Measurements from ENCODE around the gene C16orf54. TPM values are rescaled to one million over a fixed set of nuclear protein-coding genes. Genes with fewer than 3 reads are reported as not detected.
"Not testable (repeated sequence)": the region's sequence is repeated elsewhere in the genome, so short reads cannot be mapped to it uniquely, and the experiment has no call there.

Gene C16orf54
- total RNA-seq, 1 experiment from 2014 or later: 0.86 TPM

- no peak overlapping the region for H3K27ac ChIP-seq (ENCODE audit: low read length)
- no peaks in the 10 kb centered on the region for H3K27me3 ChIP-seq (ENCODE audit: low read length)
- H4K20me1 ChIP-seq (ENCODE audit: insufficient read depth, low read depth, low read length): no peaks in the 10 kb centered on the region
- H3K79me2 ChIP-seq (ENCODE audit: low read length): no peaks in the 10 kb centered on the region
- no peaks in the 10 kb centered on the region for H3K9me3 ChIP-seq (ENCODE audit: low read length)
- H3K4me1 ChIP-seq (ENCODE audit: low read length): peaks cover 2% of the 10 kb centered on the region; the same call in 1 of the 2 replicates
- no peak overlapping the region for H3K4me2 ChIP-seq (ENCODE audit: low read depth, low read length, poor library complexity, severe bottlenecking)
- H3K9me2 ChIP-seq (replicated peaks; ENCODE audit: insufficient read depth, low read length): no peaks in the 10 kb centered on the region
- H3K36me3 ChIP-seq (ENCODE audit: insufficient read depth, low read length): no peaks in the 10 kb centered on the region
- no peak overlapping the region for H3K9ac ChIP-seq (ENCODE audit: low read length)
- H2AFZ ChIP-seq (ENCODE audit: low read length): no peak overlapping the region
- no peak overlapping the region for H3K4me3 ChIP-seq (ENCODE audit: low read length)
- no peak for DNase-seq
These were observed 28.9 kb upstream of the C16orf54 start for GRCh38 chr16:29774730-29775129.

DNA sequence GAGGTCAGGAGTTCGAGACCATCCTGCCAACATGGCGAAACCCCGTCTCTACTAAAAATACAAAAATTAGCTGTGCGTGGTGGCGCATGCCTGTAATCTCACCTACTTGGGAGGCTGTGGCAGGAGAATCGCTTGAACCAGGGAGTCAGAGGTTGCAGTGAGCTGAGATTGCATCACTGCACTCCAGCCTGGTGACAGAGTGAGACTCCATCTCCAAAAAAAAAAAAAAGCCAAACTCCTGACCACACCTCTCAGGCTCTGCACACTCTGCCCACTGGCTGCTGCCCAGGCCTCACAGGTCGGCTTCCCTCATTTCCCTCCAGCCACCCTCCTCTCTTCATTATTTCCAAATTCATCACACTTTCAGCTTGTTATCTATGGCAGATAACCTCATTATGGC, 26.5 kb upstream of the C16orf54 start:
- H3K79me2 ChIP-seq (ENCODE audit: low read length); H3K27ac ChIP-seq (ENCODE audit: low read length); H3K9me3 ChIP-seq (ENCODE audit: low read length); H3K9ac ChIP-seq (ENCODE audit: low read length); H3K27me3 ChIP-seq (ENCODE audit: low read length); DNase-seq; H4K20me1 ChIP-seq (ENCODE audit: insufficient read depth, low read depth, low read length); H3K9me2 ChIP-seq (replicated peaks; ENCODE audit: insufficient read depth, low read length); H3K4me1 ChIP-seq (ENCODE audit: low read length); H3K4me3 ChIP-seq (ENCODE audit: low read length); H2AFZ ChIP-seq (ENCODE audit: low read length); H3K36me3 ChIP-seq (ENCODE audit: insufficient read depth, low read length); H3K4me2 ChIP-seq (ENCODE audit: low read depth, low read length, poor library complexity, severe bottlenecking): not testable (repeated sequence)

DNA sequence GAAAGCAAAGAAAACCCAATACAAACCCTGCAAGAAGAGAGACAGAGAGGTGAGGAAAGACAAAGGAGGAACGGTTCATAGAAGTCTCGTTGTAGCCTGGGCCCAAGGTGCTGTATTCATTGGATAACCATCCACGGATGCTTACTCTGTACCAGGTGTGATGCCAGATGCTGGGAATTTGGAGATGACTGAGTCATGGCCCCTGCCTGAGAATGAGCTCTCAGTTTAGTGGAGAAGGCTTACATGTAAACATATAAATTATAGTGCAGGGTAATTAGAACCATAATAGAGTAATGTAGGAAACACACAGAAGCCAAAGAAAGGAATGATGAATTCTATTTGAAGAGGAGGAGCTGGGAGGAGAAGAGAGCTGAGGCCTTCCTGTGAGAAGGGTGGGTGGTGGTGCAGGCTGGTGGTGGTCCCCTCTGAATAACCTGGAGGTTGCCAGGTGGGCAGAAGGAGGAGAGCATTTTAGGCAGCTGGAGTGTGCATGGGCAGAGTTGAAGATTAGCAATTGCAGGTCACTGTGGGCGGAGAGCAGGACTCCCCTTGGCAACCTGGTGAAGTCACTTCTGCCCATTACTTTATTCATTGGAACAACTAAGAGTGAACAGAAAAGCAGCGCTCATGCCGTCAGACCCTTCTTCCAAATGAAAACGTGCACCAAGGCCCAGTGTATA, 24.6 kb upstream of the C16orf54 start:
- Histone ChIP-seq H3K36me3 (ENCODE audit: insufficient read depth, low read length) (no peaks in the 10 kb centered on the region), H3K9ac (ENCODE audit: low read length) (no peak overlapping the region), H3K27ac (ENCODE audit: low read length) (no peak overlapping the region), H3K4me1 (ENCODE audit: low read length) (peaks cover 2% of the 10 kb centered on the region; the same call in 1 of the 2 replicates), H3K9me3 (ENCODE audit: low read length) (no peaks in the 10 kb centered on the region), H3K4me3 (ENCODE audit: low read length) (no peak overlapping the region), H4K20me1 (ENCODE audit: insufficient read depth, low read depth, low read length) (no peaks in the 10 kb centered on the region), H3K79me2 (ENCODE audit: low read length) (no peaks in the 10 kb centered on the region), H2AFZ (ENCODE audit: low read length) (no peak overlapping the region), H3K9me2 (replicated peaks; ENCODE audit: insufficient read depth, low read length) (no peaks in the 10 kb centered on the region), H3K27me3 (ENCODE audit: low read length) (no peaks in the 10 kb centered on the region), H3K4me2 (ENCODE audit: low read depth, low read length, poor library complexity, severe bottlenecking) (no peak overlapping the region)
- no peak for DNase-seq

DNA sequence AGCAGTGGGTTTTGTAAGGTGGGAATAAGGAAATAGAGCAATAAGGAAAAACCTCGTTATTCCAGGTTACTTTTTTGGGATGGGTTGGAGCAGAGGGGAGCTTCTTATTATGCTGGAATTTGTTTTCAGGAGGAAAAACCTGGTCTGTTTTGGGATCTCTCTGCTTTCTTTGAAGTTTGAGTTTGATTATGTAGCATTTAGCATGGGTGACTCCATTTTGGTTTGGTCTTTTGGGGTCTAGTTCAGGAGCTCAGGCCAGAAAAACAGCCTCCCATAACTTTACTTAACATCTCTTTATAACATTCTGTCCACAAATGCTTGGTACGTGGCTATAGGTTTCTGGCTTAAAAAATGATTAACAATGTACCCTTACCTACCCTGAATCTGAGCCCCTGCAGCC, 23.7 kb upstream of the C16orf54 start:
- no peaks in the 10 kb centered on the region for H3K36me3 ChIP-seq (ENCODE audit: insufficient read depth, low read length)
- H3K4me1 ChIP-seq (ENCODE audit: low read length): peaks cover 2% of the 10 kb centered on the region; the same call in 1 of the 2 replicates
- H3K27me3 ChIP-seq (ENCODE audit: low read length): no peaks in the 10 kb centered on the region
- DNase-seq: no peak
- no peak overlapping the region for H3K4me2 ChIP-seq (ENCODE audit: low read depth, low read length, poor library complexity, severe bottlenecking)
- H3K27ac ChIP-seq (ENCODE audit: low read length): no peak overlapping the region
- no peaks in the 10 kb centered on the region for H3K9me3 ChIP-seq (ENCODE audit: low read length)
- H3K79me2 ChIP-seq (ENCODE audit: low read length): no peaks in the 10 kb centered on the region
- H4K20me1 ChIP-seq (ENCODE audit: insufficient read depth, low read depth, low read length): no peaks in the 10 kb centered on the region
- no peak overlapping the region for H3K9ac ChIP-seq (ENCODE audit: low read length)
- H2AFZ ChIP-seq (ENCODE audit: low read length): no peak overlapping the region
- H3K9me2 ChIP-seq (replicated peaks; ENCODE audit: insufficient read depth, low read length): no peaks in the 10 kb centered on the region
- no peak overlapping the region for H3K4me3 ChIP-seq (ENCODE audit: low read length)

GRCh38 chr16:29767062-29767461, 21.3 kb upstream of the C16orf54 start:
- no peak overlapping the region for H3K27ac ChIP-seq (ENCODE audit: low read length)
- no peaks in the 10 kb centered on the region for H3K9me2 ChIP-seq (replicated peaks; ENCODE audit: insufficient read depth, low read length)
- no peak overlapping the region for H2AFZ ChIP-seq (ENCODE audit: low read length)
- no peak for DNase-seq
- no peaks in the 10 kb centered on the region for H3K4me1 ChIP-seq (ENCODE audit: low read length)
- H3K36me3 ChIP-seq (ENCODE audit: insufficient read depth, low read length): no peaks in the 10 kb centered on the region
- no peak overlapping the region for H3K4me3 ChIP-seq (ENCODE audit: low read length)
- H3K9me3 ChIP-seq (ENCODE audit: low read length): no peaks in the 10 kb centered on the region
- H3K9ac ChIP-seq (ENCODE audit: low read length): no peak overlapping the region
- H3K27me3 ChIP-seq (ENCODE audit: low read length): no peaks in the 10 kb centered on the region
- no peaks in the 10 kb centered on the region for H4K20me1 ChIP-seq (ENCODE audit: insufficient read depth, low read depth, low read length)
- no peaks in the 10 kb centered on the region for H3K79me2 ChIP-seq (ENCODE audit: low read length)
- H3K4me2 ChIP-seq (ENCODE audit: low read depth, low read length, poor library complexity, severe bottlenecking): no peak overlapping the region

DNA sequence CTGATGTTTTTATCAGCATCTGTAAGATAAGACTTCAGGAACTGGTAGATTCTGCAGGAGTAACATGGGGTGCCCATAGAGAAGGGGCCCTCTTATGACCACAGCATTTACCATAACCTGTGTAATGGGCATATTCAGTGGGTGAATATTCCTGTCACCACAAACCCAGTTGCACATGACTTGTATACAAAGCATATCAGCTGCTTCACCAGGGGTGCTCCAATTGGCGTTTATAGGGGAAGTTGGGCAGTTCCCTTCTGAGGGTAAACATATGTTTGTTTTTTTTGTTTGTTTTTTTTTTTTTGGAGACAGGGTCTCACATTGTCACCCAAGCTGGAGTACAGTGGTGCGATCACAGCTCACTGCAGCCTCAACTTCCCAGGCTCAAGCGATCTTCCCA, 20.8 kb upstream of the C16orf54 start:
- no peaks in the 10 kb centered on the region for H3K4me1 ChIP-seq (ENCODE audit: low read length)
- no peaks in the 10 kb centered on the region for H3K27me3 ChIP-seq (ENCODE audit: low read length)
- no peaks in the 10 kb centered on the region for H3K9me2 ChIP-seq (replicated peaks; ENCODE audit: insufficient read depth, low read length)
- no peak for DNase-seq
- H2AFZ ChIP-seq (ENCODE audit: low read length): no peak overlapping the region
- H3K27ac ChIP-seq (ENCODE audit: low read length): no peak overlapping the region
- H3K36me3 ChIP-seq (ENCODE audit: insufficient read depth, low read length): no peaks in the 10 kb centered on the region
- H3K79me2 ChIP-seq (ENCODE audit: low read length): no peaks in the 10 kb centered on the region
- no peaks in the 10 kb centered on the region for H4K20me1 ChIP-seq (ENCODE audit: insufficient read depth, low read depth, low read length)
- no peak overlapping the region for H3K4me3 ChIP-seq (ENCODE audit: low read length)
- H3K9me3 ChIP-seq (ENCODE audit: low read length): no peaks in the 10 kb centered on the region
- H3K9ac ChIP-seq (ENCODE audit: low read length): no peak overlapping the region
- H3K4me2 ChIP-seq (ENCODE audit: low read depth, low read length, poor library complexity, severe bottlenecking): no peak overlapping the region

- Histone ChIP-seq H3K36me3 (ENCODE audit: insufficient read depth, low read length) (no peaks in the 10 kb centered on the region), H3K4me1 (ENCODE audit: low read length) (no peaks in the 10 kb centered on the region), H3K9ac (ENCODE audit: low read length) (no peak overlapping the region), H3K4me3 (ENCODE audit: low read length) (no peak overlapping the region), H2AFZ (ENCODE audit: low read length) (no peak overlapping the region), H3K4me2 (ENCODE audit: low read depth, low read length, poor library complexity, severe bottlenecking) (no peak overlapping the region), H3K79me2 (ENCODE audit: low read length) (no peaks in the 10 kb centered on the region), H4K20me1 (ENCODE audit: insufficient read depth, low read depth, low read length) (no peaks in the 10 kb centered on the region), H3K27me3 (ENCODE audit: low read length) (no peaks in the 10 kb centered on the region), H3K9me2 (replicated peaks; ENCODE audit: insufficient read depth, low read length) (no peaks in the 10 kb centered on the region), H3K27ac (ENCODE audit: low read length) (no peak overlapping the region), H3K9me3 (ENCODE audit: low read length) (no peaks in the 10 kb centered on the region)
- DNase-seq: no peak
These were observed 19.6 kb upstream of the C16orf54 start for GRCh38 chr16:29765167-29766032.

- no peaks in the 10 kb centered on the region for H3K79me2 ChIP-seq (ENCODE audit: low read length)
- no peak for DNase-seq
These were observed 17.5 kb upstream of the C16orf54 start for GRCh38 chr16:29763326-29763725.

More at GRCh38 chr16:29763326-29763725, 17.5 kb upstream of the C16orf54 start:
- H4K20me1 ChIP-seq (ENCODE audit: insufficient read depth, low read depth, low read length): no peaks in the 10 kb centered on the region
- no peaks in the 10 kb centered on the region for H3K9me3 ChIP-seq (ENCODE audit: low read length)
- H3K9ac ChIP-seq (ENCODE audit: low read length): no peak overlapping the region
- no peak overlapping the region for H3K27ac ChIP-seq (ENCODE audit: low read length)
- H3K4me3 ChIP-seq (ENCODE audit: low read length): no peak overlapping the region
- no peaks in the 10 kb centered on the region for H3K4me1 ChIP-seq (ENCODE audit: low read length)
- H3K36me3 ChIP-seq (ENCODE audit: insufficient read depth, low read length): no peaks in the 10 kb centered on the region
- H3K27me3 ChIP-seq (ENCODE audit: low read length): no peaks in the 10 kb centered on the region
- no peaks in the 10 kb centered on the region for H3K9me2 ChIP-seq (replicated peaks; ENCODE audit: insufficient read depth, low read length)
- H2AFZ ChIP-seq (ENCODE audit: low read length): no peak overlapping the region
- no peak overlapping the region for H3K4me2 ChIP-seq (ENCODE audit: low read depth, low read length, poor library complexity, severe bottlenecking)

All from Karpas-422 (cell line).